Measurements from ENCODE around the gene GLIS1.

The GLIS1 gene

DNA sequence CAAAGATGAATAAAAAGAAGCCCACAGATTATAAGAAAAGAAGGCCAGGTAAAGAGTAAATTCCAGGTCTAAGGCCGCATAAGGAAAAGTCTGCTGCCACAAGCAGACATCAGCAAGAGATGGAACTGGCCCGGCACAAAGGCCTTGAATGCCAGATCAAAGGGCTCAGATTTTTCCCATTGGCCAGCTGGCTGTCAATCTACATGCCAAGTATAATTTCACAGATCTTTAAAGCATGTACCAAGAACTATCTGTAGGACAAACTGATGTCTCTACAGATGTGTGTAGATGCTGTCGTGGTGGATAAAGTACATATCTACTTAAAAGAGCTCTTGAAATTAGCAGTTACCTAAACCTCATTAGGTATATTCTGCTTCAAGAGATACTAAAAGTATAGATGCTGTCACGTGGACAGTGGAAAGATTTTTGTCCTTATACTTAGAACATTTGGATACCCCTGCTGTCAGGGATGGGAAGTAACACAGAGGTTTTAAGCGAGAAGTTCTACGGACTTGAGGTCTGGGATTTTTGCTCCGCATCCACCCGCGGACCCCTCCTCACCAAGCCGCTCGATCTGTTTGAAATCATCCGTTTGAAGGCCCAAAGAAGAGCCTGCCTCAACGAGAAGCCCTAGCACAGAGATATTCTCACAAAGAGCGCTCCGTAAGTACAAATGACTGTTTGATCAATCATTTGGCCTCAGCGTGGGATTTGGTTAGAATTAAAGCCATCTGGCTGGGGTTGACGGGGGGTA, 10.1 kb downstream of the GLIS1 start:
- no peak for DNase-seq (ENCODE audit: low read depth, low spot score)
- H3K9me3 ChIP-seq (ENCODE audit: low read depth, low read length), result no peaks in the 10 kb centered on the region
- no peak overlapping the region for H3K27ac ChIP-seq
- TF ChIP-seq EZH2 (IDR thresholded peaks at IDR 0.05), result no peak
- TF ChIP-seq FOXP2 (optimal IDR thresholded peaks at IDR 0.05; ENCODE audit: control extremely low read depth, extremely low read length, insufficient read depth), result no peak
- no peaks in the 10 kb centered on the region for H3K36me3 ChIP-seq (ENCODE audit: insufficient read depth, low read length)
- no peak overlapping the region for H3K9ac ChIP-seq (ENCODE audit: insufficient read length)
- H3K4me3 ChIP-seq, result peak overlapping the region; percentile 59

DNA sequence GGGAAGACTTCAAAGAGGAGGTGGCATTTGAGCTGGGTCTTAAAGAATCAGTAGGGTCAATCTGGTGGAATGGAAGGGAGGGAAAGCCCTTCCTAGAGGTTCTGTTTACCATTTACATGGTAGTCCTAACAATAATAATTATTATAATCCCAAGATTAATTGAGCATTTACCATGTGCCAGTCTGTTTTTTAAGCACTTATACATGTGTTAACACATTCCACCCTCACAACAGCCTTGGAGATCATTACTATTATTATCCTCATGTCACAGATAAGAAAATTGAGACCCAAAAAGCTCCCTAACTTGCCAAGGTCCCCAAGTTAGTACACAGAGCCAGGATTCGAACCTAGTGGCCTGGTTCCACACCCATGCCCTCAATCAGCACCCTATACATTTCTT, 10.8 kb downstream of the GLIS1 start:
- TF ChIP-seq POLR2AphosphoS5 (IDR thresholded peaks at IDR 0.05; ENCODE audit: borderline replicate concordance, low read depth, low read length) (no peak), FOXP2 (optimal IDR thresholded peaks at IDR 0.05; ENCODE audit: control extremely low read depth, extremely low read length, insufficient read depth) (no peak), EZH2 (IDR thresholded peaks at IDR 0.05) (no peak)
- Histone ChIP-seq H3K9me3 (ENCODE audit: low read depth, low read length) (no peaks in the 10 kb centered on the region), H3K27ac (no peak overlapping the region), H3K36me3 (ENCODE audit: insufficient read depth, low read length) (no peaks in the 10 kb centered on the region), H3K9ac (ENCODE audit: insufficient read length) (no peak overlapping the region), H3K4me3 (no peak overlapping the region)
- DNase-seq (ENCODE audit: low read depth, low spot score), result no peak

GRCh38 chr1:53727461-53728092, 11.4 kb downstream of the GLIS1 start:
- no peak for DNase-seq (ENCODE audit: low read depth, low spot score)
- TF ChIP-seq FOXP2 (optimal IDR thresholded peaks at IDR 0.05; ENCODE audit: control extremely low read depth, extremely low read length, insufficient read depth), result no peak
- TF ChIP-seq POLR2AphosphoS5 (IDR thresholded peaks at IDR 0.05; ENCODE audit: borderline replicate concordance, low read depth, low read length), result no peak
- no peak for TF ChIP-seq EZH2 (IDR thresholded peaks at IDR 0.05)
- Histone ChIP-seq H3K9me3 (ENCODE audit: low read depth, low read length) (no peaks in the 10 kb centered on the region), H3K4me3 (no peak overlapping the region), H3K27ac (no peak overlapping the region), H3K9ac (ENCODE audit: insufficient read length) (no peak overlapping the region), H3K36me3 (ENCODE audit: insufficient read depth, low read length) (no peaks in the 10 kb centered on the region)

DNA sequence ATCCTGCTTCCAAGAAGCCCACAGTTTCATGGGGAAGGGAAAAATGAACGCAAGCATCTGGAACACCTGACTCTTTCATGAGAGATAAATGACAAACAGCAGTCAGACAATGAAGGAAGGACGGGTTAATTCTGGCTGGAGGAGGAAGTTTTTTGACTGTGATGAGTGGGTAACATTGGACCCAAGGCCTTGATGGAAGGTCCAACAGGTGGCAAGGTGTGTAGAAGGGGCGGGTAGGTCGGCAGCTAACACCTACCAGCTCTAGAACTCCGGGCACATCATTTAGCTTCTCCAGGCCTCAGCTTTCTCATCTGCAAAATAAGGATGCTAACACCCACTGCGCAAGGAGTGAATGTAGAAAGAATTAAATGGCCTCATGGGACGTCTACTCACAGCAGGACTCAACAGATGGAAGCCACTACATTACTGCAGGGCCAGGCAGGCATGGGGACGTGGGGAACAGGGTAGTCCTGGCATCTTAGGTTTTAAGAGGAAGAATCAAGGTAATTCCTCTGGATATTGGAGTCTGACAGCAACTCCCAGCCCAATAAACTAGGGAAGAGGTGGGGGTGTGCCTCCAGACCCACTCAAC, 12.9 kb downstream of the GLIS1 start:
- Histone ChIP-seq H3K9ac (ENCODE audit: insufficient read length) (no peak overlapping the region), H3K9me3 (ENCODE audit: low read depth, low read length) (no peaks in the 10 kb centered on the region), H3K36me3 (ENCODE audit: insufficient read depth, low read length) (no peaks in the 10 kb centered on the region), H3K27ac (no peak overlapping the region), H3K4me3 (no peak overlapping the region)
- TF ChIP-seq FOXP2 (optimal IDR thresholded peaks at IDR 0.05; ENCODE audit: control extremely low read depth, extremely low read length, insufficient read depth) (no peak), POLR2AphosphoS5 (IDR thresholded peaks at IDR 0.05; ENCODE audit: borderline replicate concordance, low read depth, low read length) (no peak), EZH2 (IDR thresholded peaks at IDR 0.05) (no peak)
- DNase-seq (ENCODE audit: low read depth, low spot score), result no peak

GRCh38 chr1:53725238-53725689, 13.7 kb downstream of the GLIS1 start:
- TF ChIP-seq FOXP2 (optimal IDR thresholded peaks at IDR 0.05; ENCODE audit: control extremely low read depth, extremely low read length, insufficient read depth) (no peak), POLR2AphosphoS5 (IDR thresholded peaks at IDR 0.05; ENCODE audit: borderline replicate concordance, low read depth, low read length) (no peak)
- Histone ChIP-seq H3K27ac (no peak overlapping the region), H3K36me3 (ENCODE audit: insufficient read depth, low read length) (no peaks in the 10 kb centered on the region), H3K4me3 (no peak overlapping the region), H3K9ac (ENCODE audit: insufficient read length) (no peak overlapping the region), H3K9me3 (ENCODE audit: low read depth, low read length) (no peaks in the 10 kb centered on the region)
- DNase-seq (ENCODE audit: low read depth, low spot score), result no peak

DNA sequence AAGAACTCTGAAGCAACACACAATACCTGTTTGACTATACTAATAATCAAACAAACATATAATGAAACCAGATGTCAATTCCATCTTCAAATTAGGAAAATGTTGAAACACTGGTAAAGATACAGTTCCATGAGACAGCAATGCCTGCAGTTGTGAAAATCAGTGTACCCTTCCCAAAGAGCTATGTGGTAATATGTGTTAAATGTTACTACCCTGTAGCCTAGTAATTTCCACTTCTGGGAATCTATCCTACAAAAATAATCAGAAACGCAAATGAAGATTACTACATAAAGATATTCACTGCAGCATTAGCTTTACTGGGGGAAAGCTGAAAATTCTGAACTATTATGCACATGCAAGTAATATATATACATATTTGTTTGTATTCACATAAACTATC, 16.9 kb downstream of the GLIS1 start:
- TF ChIP-seq POLR2AphosphoS5 (IDR thresholded peaks at IDR 0.05; ENCODE audit: borderline replicate concordance, low read depth, low read length), result no peak
- DNase-seq (ENCODE audit: low read depth, low spot score), result no peak
- no peaks in the 10 kb centered on the region for H3K9me3 ChIP-seq (ENCODE audit: low read depth, low read length)
- H3K9ac ChIP-seq (ENCODE audit: insufficient read length), result no peak overlapping the region
- H3K27ac ChIP-seq, result no peak overlapping the region
- no peaks in the 10 kb centered on the region for H3K36me3 ChIP-seq (ENCODE audit: insufficient read depth, low read length)
- H3K4me3 ChIP-seq, result no peak overlapping the region

- no peak for TF ChIP-seq POLR2AphosphoS5 (IDR thresholded peaks at IDR 0.05; ENCODE audit: borderline replicate concordance, low read depth, low read length)
- no peak for TF ChIP-seq FOXP2 (optimal IDR thresholded peaks at IDR 0.05; ENCODE audit: control extremely low read depth, extremely low read length, insufficient read depth)
- TF ChIP-seq EZH2 (IDR thresholded peaks at IDR 0.05), result no peak
- Histone ChIP-seq H3K4me3 (no peak overlapping the region), H3K9ac (ENCODE audit: insufficient read length) (no peak overlapping the region), H3K36me3 (ENCODE audit: insufficient read depth, low read length) (no peaks in the 10 kb centered on the region), H3K9me3 (ENCODE audit: low read depth, low read length) (no peaks in the 10 kb centered on the region), H3K27ac (no peak overlapping the region)
- DNase-seq (ENCODE audit: low read depth, low spot score), result no peak
Measured at GRCh38 chr1:53721088-53721487, 17.9 kb downstream of the GLIS1 start.

- Histone ChIP-seq H3K36me3 (ENCODE audit: insufficient read depth, low read length) (no peaks in the 10 kb centered on the region), H3K9ac (ENCODE audit: insufficient read length) (no peak overlapping the region), H3K27ac (no peak overlapping the region), H3K9me3 (ENCODE audit: low read depth, low read length) (no peaks in the 10 kb centered on the region), H3K4me3 (no peak overlapping the region)
- no peak for DNase-seq (ENCODE audit: low read depth, low spot score)
- TF ChIP-seq POLR2AphosphoS5 (IDR thresholded peaks at IDR 0.05; ENCODE audit: borderline replicate concordance, low read depth, low read length), result no peak
- no peak for TF ChIP-seq EZH2 (IDR thresholded peaks at IDR 0.05)
- no peak for TF ChIP-seq FOXP2 (optimal IDR thresholded peaks at IDR 0.05; ENCODE audit: control extremely low read depth, extremely low read length, insufficient read depth)
Measured at GRCh38 chr1:53719469-53719868, 19.5 kb downstream of the GLIS1 start.

Measured in SK-N-MC (cell line).